Panc1 (cell line): ENCODE data around the gene DNAJC2.

ENCODE experiments used
- CTCF ChIP-seq: fragments of 450-650 bp; IDR thresholded peaks from 2 replicates; pipeline ENCODE4 v1.5.1; 2017; ENCODE audit warnings: mild to moderate bottlenecking
- POLR2AphosphoS5 ChIP-seq: IDR thresholded peaks from 2 replicates; pipeline ENCODE4 v1.6.1; 2012; ENCODE audit warnings: mild to moderate bottlenecking, low read depth, low read length, moderate library complexity

- TF ChIP-seq CTCF (no peak), POLR2AphosphoS5 (no peak)
Measured at GRCh38 chr7:103391976-103392375, 47.4 kb upstream of the DNAJC2 start.
